Adipocyte (in vitro differentiated cells): ENCODE results near the gene LRP6.

Experiments used
- DNase-seq: peaks from one replicate; pipeline ENCODE4 v3.0.0-alpha.2; 2015; ENCODE audit warnings: low read depth
- H3K27me3 ChIP-seq: replicated peaks from 2 replicates; pipeline ENCODE4 v1.7.0; 2013; ENCODE audit warnings: mild to moderate bottlenecking, low read length, moderate library complexity; ENCODE audit not compliant: control insufficient read depth, insufficient read depth
- H3K36me3 ChIP-seq: 2 replicates; pipeline ENCODE4 v1.7.0; 2013; ENCODE audit warnings: low read length, mild to moderate bottlenecking, moderate library complexity; ENCODE audit not compliant: control insufficient read depth, insufficient read depth, severe bottlenecking
- H3K4me1 ChIP-seq: 2 replicates; pipeline ENCODE4 v1.7.0; 2013; ENCODE audit warnings: mild to moderate bottlenecking, low read length, moderate library complexity; ENCODE audit not compliant: control insufficient read depth, insufficient read depth
- H3K4me3 ChIP-seq: 2 replicates; pipeline ENCODE4 v1.7.0; 2013; ENCODE audit warnings: mild to moderate bottlenecking, low read length, moderate library complexity
- H3K9ac ChIP-seq: 2 replicates; pipeline ENCODE4 v1.7.0; 2013; ENCODE audit warnings: mild to moderate bottlenecking, low read length, moderate library complexity
- H3K9me3 ChIP-seq: 2 replicates; pipeline ENCODE4 v1.7.0; 2013; ENCODE audit warnings: mild to moderate bottlenecking, low read length, moderate library complexity; ENCODE audit not compliant: control insufficient read depth

Gene LRP6

GRCh38 chr12:12069821-12070548 is 196.9 kb downstream of the LRP6 start:
- Histone ChIP-seq H3K27me3 (peaks cover 19% of the 10 kb centered on the region), H3K4me1 (peaks cover 3% of the 10 kb centered on the region), H3K9me3 (no peaks in the 10 kb centered on the region), H3K36me3 (no peaks in the 10 kb centered on the region), H3K4me3 (no peak overlapping the region), H3K9ac (no peak overlapping the region)
- no peak for DNase-seq

GRCh38 chr12:12068751-12069150 is 198.1 kb downstream of the LRP6 start:
- Histone ChIP-seq H3K27me3 (peaks cover 19% of the 10 kb centered on the region), H3K9me3 (no peaks in the 10 kb centered on the region), H3K9ac (no peak overlapping the region), H3K36me3 (no peaks in the 10 kb centered on the region), H3K4me3 (no peak overlapping the region), H3K4me1 (peaks cover 3% of the 10 kb centered on the region)
- no peak for DNase-seq
